ENCODE results near the gene FUT6.

FUT6 gene

DNA sequence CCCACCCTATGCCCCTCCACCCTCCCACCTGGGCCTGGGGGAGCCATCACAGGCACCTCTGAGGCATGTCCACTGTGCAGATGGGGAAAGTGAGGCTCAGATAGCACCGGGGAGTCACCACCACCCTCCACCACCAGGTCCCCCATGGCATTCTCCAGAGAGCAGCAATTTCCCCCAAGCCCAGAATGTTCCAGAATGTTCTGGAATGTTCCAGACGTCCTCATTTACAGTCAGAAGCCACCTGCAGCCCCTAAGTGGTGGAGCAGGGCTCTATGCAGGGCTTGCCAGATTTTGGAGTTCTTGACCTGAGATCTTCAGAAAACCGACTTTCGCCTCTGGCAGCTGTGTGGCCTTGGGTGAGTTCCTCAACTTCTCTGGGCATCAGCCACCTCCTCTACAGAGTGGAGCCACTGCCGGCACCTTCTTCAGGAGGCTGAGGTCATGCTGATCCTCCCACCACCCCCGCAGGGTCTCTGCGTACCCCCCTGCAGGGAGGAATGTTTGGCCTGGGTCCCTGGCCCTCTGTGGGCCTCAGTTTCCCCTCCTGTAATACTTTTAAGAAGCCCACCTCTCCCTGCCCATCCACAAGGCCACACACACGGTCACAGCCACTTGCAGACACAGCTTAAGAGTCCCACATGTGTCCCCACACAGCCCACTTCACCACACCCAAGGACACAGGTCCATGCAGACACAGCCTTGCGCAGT, 24.7 kb upstream of the FUT6 start:
- TF ChIP-seq GATA3 (IDR thresholded peaks at IDR 0.05; ENCODE audit: low read depth, low read length) (no peak), GATA2 (IDR thresholded peaks at IDR 0.05; ENCODE audit: low read depth, low read length) (no peak)

- TF ChIP-seq GATA2 (IDR thresholded peaks at IDR 0.05; ENCODE audit: low read depth, low read length) (no peak), GATA3 (IDR thresholded peaks at IDR 0.05; ENCODE audit: low read depth, low read length) (no peak)
Measured at GRCh38 chr19:5863030-5863665, 23.6 kb upstream of the FUT6 start.

DNA sequence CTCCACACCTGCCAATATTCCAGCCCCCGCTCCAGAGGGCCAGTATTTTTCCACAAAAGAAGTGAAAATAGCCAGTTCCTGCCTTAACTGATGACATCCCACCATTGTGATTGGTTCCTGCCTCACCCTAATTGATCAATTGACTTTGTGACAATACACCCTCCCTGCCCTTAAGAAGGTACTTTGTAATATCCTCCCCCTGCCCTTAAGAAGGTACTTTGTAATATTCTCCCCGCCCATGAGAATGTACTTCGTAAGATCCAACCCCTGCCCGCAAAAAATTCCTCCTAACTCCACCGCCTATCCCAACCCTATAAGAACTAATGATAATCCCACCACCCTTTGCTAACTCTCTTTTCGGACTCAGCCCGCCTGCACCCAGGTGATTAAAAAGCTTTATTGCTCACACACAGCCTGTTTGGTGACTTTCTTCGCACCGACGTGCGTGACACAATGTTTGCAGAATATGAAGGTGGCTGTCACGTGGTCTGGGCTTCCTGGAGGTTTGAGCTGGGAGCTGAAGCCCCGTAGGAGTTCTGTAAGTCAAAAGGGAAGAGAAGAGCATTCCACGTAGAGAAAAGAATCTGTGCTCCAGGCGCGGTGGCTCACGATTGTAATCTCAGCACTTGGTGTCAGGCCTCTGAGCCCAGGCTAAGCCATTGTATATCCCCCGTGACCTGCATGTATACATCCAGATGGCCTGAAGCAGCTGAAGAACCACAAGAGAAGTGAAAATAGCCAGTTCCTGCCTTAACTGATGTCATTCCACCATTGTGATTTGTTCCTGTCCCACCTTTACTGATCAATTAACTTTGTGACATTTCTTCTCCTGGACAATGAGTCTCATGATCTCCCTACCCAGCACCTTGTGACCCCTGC, 17.9 kb upstream of the FUT6 start:
- TF ChIP-seq GATA2 (IDR thresholded peaks at IDR 0.05; ENCODE audit: low read depth, low read length): no peak
- TF ChIP-seq GATA3 (IDR thresholded peaks at IDR 0.05; ENCODE audit: low read depth, low read length): no peak

DNA sequence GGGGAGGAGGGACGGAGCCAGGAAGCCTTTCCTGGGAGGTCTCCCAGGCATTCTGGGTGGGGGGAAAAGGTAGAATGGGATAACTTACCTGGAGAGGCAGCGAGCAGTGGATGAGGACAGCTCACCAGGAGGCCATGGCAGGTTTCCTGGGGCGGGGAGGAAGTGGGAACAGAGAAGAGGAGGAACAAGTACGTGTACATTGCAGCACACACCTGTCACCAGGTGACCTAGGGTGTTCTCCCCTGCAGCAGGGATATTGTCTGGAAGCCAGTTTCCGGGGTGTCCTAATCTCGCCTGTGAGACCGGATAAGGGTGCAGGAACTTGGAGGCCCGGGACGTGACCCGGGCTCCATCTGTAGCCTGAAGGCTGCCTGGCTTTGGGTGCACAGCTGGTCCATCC, 11.8 kb upstream of the FUT6 start, which contains the start of gene FUT3:
TSS of gene FUT3 (minus strand) at position 148 of the 400 bp plus-strand sequence.
- no peak for TF ChIP-seq GATA3 (IDR thresholded peaks at IDR 0.05; ENCODE audit: low read depth, low read length)
- no peak for TF ChIP-seq GATA2 (IDR thresholded peaks at IDR 0.05; ENCODE audit: low read depth, low read length)

- no peak for TF ChIP-seq GATA3 (IDR thresholded peaks at IDR 0.05; ENCODE audit: low read depth, low read length)
- TF ChIP-seq GATA2 (IDR thresholded peaks at IDR 0.05; ENCODE audit: low read depth, low read length): no peak
Measured at GRCh38 chr19:5850743-5851293, 11.3 kb upstream of the FUT6 start.

DNA sequence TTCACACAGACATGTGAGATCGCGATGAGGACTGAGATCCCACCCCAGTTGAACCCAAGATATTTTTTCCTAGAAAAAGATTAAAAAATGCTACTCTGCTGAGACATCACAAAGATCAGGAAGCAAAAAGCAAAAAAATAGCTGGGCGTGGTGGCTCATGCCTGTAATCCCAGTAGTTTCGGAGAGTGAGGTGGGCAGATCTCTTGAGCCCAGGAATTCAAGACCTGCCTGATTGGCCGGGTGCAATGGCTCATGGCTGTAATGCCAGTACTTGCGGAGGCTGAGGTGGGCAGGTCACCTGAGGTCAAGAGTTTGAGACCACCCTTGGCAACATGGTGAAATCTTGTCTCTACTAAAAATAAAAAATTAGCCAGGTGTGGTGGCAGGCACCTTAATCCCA, 10.7 kb upstream of the FUT6 start:
- TF ChIP-seq GATA2 (IDR thresholded peaks at IDR 0.05; ENCODE audit: low read depth, low read length) (no peak), GATA3 (IDR thresholded peaks at IDR 0.05; ENCODE audit: low read depth, low read length) (no peak)

GRCh38 chr19:5844456-5845433, 5.2 kb upstream of the FUT6 start:
- TF ChIP-seq GATA3 (IDR thresholded peaks at IDR 0.05; ENCODE audit: low read depth, low read length): no peak
- TF ChIP-seq GATA2 (IDR thresholded peaks at IDR 0.05; ENCODE audit: low read depth, low read length): no peak

- TF ChIP-seq GATA3 (IDR thresholded peaks at IDR 0.05; ENCODE audit: low read depth, low read length): no peak
- no peak for TF ChIP-seq GATA2 (IDR thresholded peaks at IDR 0.05; ENCODE audit: low read depth, low read length)
Measured at GRCh38 chr19:5843295-5843927, 3.9 kb upstream of the FUT6 start.

- TF ChIP-seq GATA3 (IDR thresholded peaks at IDR 0.05; ENCODE audit: low read depth, low read length): no peak
- no peak for TF ChIP-seq GATA2 (IDR thresholded peaks at IDR 0.05; ENCODE audit: low read depth, low read length)
Measured at GRCh38 chr19:5838353-5839064, 993 bp downstream of the FUT6 start.

DNA sequence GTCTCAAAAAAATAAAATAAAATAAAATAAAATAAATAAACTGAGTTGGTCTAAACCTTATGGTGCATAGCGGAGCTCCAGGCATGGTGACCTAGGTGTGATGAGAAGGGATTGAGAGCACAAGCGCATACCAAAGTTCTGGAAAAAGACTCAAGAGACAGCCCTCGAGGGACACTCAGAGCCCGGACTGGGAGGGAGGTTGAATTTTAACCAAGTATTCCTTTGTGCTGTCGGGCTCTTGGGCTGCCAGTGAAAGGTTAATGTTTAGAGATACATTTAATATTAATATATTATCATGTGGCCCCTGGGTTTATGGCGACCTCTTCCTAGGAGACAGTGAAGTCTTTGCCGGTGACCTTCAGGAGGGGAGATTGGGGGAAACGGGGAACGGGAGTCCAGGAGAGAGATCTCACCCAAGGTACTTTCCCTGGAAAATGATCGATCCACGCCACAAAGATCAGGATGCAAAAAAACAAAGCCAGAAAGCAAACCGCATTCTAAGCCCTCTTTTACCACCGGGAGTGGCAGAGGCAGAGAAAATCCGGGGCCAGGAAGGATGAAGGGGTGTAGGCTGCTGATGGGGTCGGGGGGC, 1.6 kb downstream of the FUT6 start:
- TF ChIP-seq GATA2 (IDR thresholded peaks at IDR 0.05; ENCODE audit: low read depth, low read length) (no peak), GATA3 (IDR thresholded peaks at IDR 0.05; ENCODE audit: low read depth, low read length) (no peak)

DNA sequence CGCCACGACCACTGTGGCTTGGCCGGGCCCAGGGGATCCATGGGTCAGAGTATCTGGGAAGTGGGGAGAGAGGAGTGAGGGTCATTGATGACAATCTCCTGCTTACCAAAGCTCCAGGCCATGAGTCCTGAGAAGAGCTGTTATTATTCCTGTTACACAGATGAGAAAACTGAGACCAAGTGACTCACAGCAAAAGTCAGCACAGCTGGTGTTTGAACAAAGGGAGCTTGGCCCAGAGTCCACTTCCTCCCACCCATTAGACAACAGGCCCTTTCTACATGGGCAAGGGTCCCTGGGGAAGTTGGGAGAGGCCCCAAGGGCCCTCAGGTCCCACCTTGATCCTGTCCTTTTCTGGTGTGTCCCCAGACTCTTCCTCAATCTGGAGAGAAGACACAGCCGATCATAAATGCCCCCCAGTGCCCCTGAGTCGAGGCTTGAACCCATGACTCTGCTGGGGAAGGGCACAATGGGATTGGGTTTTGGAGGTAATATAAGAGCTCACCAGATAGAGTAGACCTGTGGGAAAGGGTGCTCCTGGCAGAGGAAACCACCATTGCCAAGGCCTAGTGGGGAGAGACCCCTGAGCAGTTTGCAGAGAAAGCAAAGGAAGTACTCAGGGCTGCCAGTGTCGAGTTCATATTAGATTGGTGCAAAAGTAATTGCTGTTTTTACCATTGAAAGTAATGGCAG, 6.8 kb downstream of the FUT6 start:
- TF ChIP-seq GATA3 (IDR thresholded peaks at IDR 0.05; ENCODE audit: low read depth, low read length): no peak
